SIG-M5 treated with dmso at 0.1 percent for 504 hours (cell line): ENCODE data around the gene CYFIP1.

Experiments
- DNase-seq: peaks from one replicate; lab custom pipeline; 2025; ENCODE audit not compliant: unreplicated experiment; lab: John Stamatoyannopoulos, UW

CYFIP1 gene

GRCh38 chr15:22823495-22824128 is 156.6 kb downstream of the CYFIP1 start:
- DNase-seq, result no peak

GRCh38 chr15:22819651-22820050 is 160.5 kb downstream of the CYFIP1 start:
- no peak for DNase-seq
